IgD-negative memory B cell (primary cell): ENCODE results near the gene EFNB2. TPM values are rescaled to one million over a fixed set of nuclear protein-coding genes. Genes with fewer than 3 reads are reported as not detected.

Source experiments
- H3K27ac Mint-ChIP-seq, 3 donors: one replicate each; pipeline ENCODE4 v1.8.0; 2020 to 2022; ENCODE audit warnings: mild to moderate bottlenecking in 3 of 3, mixed read lengths in 3 of 3, moderate library complexity in 1 of 3
- H3K27me3 Mint-ChIP-seq: one replicate; pipeline ENCODE4 v1.8.0; 2021; ENCODE audit warnings: mixed read lengths
- H3K36me3 Mint-ChIP-seq: one replicate; pipeline ENCODE4 v1.8.0; 2020; ENCODE audit warnings: mild to moderate bottlenecking, mixed read lengths
- H3K4me1 Mint-ChIP-seq, 3 donors: one replicate each; pipeline ENCODE4 v1.8.0; 2020 to 2022; ENCODE audit warnings: mixed read lengths in 3 of 3, mild to moderate bottlenecking in 1 of 3
- H3K4me3 Mint-ChIP-seq, 4 donors: one replicate each; pipeline ENCODE4 v1.8.0; 2020 to 2022; ENCODE audit warnings: mild to moderate bottlenecking in 4 of 4, mixed read lengths in 4 of 4, moderate library complexity in 3 of 4
- H3K9me3 Mint-ChIP-seq, 3 donors: one replicate each; pipeline ENCODE4 v1.8.0; 2020 to 2021; ENCODE audit warnings: mixed read lengths in 3 of 3, mild to moderate bottlenecking in 1 of 3
- polyA plus RNA-seq: library from polyadenylated mRNA; unstranded; fragments of 300-500 nt; fragmentation: Illumina TruSeq; gene quantifications from one replicate; pipeline ENCODE4 v1.2.3, GENCODE V29; 2021

Gene EFNB2
- polyA plus RNA-seq, 1 donor from 2014 or later: 0.10 TPM

DNA sequence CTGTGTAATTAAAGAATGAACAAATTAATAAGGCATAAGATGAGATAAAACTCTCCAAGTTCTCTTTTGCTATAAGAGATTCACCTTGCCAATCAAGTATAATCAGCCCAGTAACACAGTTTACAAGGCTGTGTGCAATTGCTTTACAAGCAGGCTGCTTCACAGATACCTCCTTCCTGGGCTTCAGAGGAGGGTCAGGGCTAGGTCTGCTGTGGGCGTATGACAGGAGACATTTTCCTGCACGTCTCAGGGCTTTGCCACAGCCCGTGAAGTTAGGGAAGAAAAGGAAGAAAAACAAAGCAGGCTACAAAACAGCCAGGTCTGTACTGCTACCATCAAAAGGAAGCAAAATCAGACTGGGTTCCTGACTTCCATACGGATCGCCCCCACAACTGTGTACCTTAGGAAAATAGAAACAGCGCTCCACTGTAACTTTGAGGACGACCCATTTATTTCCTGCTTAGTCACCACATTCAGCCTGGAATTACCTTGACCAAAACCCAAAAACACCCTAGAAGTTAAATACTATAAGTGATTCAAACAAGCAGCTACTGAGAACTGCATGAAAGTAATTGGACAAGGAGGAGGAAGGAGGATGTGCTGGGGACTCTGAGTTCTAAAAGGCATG is 12.4 kb downstream of the EFNB2 start:
- no peak overlapping the region for H3K4me3 Mint-ChIP-seq
- H3K36me3 Mint-ChIP-seq: no peaks in the 10 kb centered on the region
- no peak overlapping the region for H3K27ac Mint-ChIP-seq
- H3K9me3 Mint-ChIP-seq: no peaks in the 10 kb centered on the region
- H3K27me3 Mint-ChIP-seq: peaks cover 7% of the 10 kb centered on the region
- H3K4me1 Mint-ChIP-seq: no peaks in the 10 kb centered on the region

- H3K9me3 Mint-ChIP-seq: no peaks in the 10 kb centered on the region
- no peak overlapping the region for H3K4me3 Mint-ChIP-seq
Measured at GRCh38 chr13:106522112-106522705, 13.3 kb downstream of the EFNB2 start.

GRCh38 chr13:106521095-106521799 is 14.2 kb downstream of the EFNB2 start:
- Mint-ChIP-seq H3K27me3 (peaks cover 7% of the 10 kb centered on the region), H3K36me3 (no peaks in the 10 kb centered on the region), H3K4me3 (no peak overlapping the region), H3K27ac (no peak overlapping the region), H3K9me3 (no peaks in the 10 kb centered on the region), H3K4me1 (no peaks in the 10 kb centered on the region)

More at GRCh38 chr13:106522112-106522705, 13.3 kb downstream of the EFNB2 start:
- Mint-ChIP-seq H3K36me3 (no peaks in the 10 kb centered on the region), H3K27me3 (peaks cover 7% of the 10 kb centered on the region), H3K27ac (no peak overlapping the region), H3K4me1 (no peaks in the 10 kb centered on the region)

GRCh38 chr13:106520251-106521054 is 15.0 kb downstream of the EFNB2 start:
- no peak overlapping the region for H3K4me3 Mint-ChIP-seq
- H3K9me3 Mint-ChIP-seq: no peaks in the 10 kb centered on the region
- H3K4me1 Mint-ChIP-seq: no peaks in the 10 kb centered on the region
- no peaks in the 10 kb centered on the region for H3K36me3 Mint-ChIP-seq
- H3K27me3 Mint-ChIP-seq: peaks cover 4% of the 10 kb centered on the region
- H3K27ac Mint-ChIP-seq: no peak overlapping the region

DNA sequence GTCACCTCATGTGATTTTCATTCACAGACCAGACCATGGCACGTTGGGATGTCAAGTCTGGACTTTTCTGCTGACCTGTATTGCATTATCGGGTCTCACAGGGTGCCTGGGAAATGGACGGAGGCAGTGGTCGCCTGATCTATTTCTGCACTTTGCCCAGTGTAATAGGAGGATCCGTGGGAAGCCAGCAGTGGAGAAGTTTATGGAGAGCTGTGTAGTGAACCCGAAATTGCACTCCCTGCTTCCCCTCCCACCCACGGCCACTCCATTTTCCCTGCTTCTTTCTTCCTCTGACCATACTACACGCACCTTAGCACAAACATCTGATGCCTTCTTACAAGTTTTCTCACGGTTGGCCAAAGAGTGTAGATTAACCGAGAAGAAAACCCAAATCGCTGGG is 16.9 kb downstream of the EFNB2 start:
- Mint-ChIP-seq H3K27ac (no peak overlapping the region), H3K36me3 (no peaks in the 10 kb centered on the region), H3K9me3 (no peaks in the 10 kb centered on the region), H3K27me3 (peaks cover 6% of the 10 kb centered on the region), H3K4me3 (no peak overlapping the region), H3K4me1 (no peaks in the 10 kb centered on the region)

DNA sequence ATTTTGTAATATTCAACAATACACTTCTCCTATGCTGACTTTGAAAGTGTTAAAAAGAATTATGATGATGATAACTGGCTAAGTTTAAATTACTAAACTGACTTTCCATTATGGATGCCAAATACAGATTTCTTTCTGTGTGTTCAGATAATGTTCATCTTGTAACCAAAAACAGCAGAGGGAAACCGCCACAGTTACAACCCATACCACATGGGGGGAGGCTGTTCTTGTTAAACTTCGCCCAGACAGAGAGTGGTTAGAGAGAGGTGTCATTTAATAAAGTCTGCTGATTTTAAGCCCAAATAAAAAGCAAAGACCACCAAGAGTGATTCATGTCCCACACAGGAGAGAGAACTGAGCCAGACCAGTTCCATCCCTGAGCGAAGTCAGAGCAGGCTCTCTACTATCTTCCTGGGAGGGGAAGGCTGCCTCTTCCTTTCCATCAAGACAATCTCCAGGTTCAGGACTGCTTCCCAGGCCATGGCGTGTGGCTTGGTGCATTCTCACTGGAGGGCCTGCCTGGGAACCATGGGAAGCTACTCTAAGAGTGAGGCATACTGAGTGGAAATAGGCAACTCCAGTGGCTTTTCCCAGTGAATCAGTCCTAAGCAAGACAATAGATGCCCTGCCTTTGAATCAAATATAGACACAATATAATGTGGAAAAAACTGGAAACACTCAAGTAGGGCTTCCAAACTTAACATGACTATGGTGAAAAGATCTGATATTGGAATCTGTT is 18.2 kb downstream of the EFNB2 start:
- Mint-ChIP-seq H3K27ac (no peak overlapping the region), H3K27me3 (peaks cover 8% of the 10 kb centered on the region), H3K4me1 (no peaks in the 10 kb centered on the region), H3K9me3 (no peaks in the 10 kb centered on the region), H3K4me3 (no peak overlapping the region), H3K36me3 (no peaks in the 10 kb centered on the region)

DNA sequence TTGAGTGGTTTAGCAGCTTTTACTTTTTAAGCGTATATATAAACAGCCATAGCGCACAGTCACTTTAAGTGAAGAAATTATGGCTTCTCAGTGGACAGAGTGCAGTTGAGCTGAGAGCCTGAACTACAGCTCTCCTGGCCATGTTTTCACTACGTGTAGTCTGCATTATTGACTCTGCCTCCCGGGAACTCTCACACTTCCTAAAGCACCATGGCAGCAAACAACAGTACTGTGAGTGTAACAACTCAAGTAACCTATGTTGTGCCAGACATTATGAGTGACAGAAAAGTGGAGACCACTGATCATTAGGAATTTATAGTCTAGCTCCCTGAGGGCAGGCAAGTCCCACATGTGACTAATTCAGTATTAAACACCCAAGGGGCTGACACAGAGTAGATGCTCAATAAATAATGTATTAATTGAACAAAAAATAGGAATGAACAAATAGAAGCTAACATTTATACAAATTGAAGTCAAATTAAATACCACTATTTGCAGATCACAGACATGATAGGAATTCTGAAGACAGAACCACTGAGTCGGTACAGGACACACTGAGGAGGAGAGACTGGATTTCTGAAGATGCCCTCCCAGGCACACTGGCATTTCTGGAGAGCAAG is 19.7 kb downstream of the EFNB2 start:
- Mint-ChIP-seq H3K9me3 (no peaks in the 10 kb centered on the region), H3K4me3 (no peak overlapping the region), H3K4me1 (no peaks in the 10 kb centered on the region), H3K27me3 (peaks cover 4% of the 10 kb centered on the region), H3K27ac (peak overlapping the region in 1 of 3 donors; percentile 17), H3K36me3 (no peaks in the 10 kb centered on the region)

- H3K9me3 Mint-ChIP-seq: no peaks in the 10 kb centered on the region
- H3K4me1 Mint-ChIP-seq: no peaks in the 10 kb centered on the region
- H3K4me3 Mint-ChIP-seq: no peak overlapping the region
- H3K36me3 Mint-ChIP-seq: no peaks in the 10 kb centered on the region
- peaks cover 4% of the 10 kb centered on the region for H3K27me3 Mint-ChIP-seq
- H3K27ac Mint-ChIP-seq: no peak overlapping the region
Measured at GRCh38 chr13:106514928-106515634, 20.4 kb downstream of the EFNB2 start.

DNA sequence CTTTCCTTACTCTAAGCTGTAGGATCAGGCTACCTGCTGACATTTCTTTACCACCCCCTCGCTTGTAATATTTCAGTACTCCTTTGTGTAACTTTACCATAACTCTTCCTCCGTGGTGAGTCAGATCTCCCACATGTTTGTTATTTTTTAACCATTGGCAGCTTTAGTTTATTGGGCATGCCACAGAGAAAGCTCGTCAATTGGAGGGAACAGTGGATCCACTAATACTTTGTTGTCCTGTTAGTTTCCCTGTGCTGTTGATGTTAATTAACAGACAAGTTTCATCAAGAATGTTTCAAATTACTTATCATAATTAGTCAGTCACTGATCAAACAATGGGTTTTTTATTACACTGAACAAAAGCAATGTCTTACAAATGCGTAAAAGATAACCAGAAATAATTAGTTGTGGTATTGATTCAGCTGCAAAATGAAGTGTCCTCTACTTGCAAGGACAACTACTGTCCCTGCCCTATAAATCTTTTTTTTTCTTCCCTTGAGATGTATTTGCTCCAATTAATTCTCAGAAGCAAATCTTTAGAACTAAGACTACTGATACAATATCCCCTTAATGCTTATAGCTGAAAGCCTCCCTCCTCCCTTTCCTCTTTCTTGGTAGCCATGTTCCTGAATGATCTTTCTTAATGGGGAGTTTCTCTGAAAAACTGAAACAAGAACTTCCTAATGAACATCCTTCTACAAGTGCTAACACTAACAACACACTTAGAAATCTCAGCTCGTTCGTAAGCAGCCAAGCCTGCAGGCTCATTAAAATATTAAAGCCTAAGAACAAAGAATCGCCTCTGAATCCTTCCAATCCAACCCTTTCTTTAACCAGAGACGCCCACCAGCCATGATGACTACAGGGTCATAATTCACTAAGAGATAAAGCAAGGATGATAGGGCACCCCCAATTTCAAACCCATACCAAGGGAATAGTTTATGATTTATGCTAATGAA is 22.2 kb downstream of the EFNB2 start:
- Mint-ChIP-seq H3K36me3 (no peaks in the 10 kb centered on the region), H3K9me3 (no peaks in the 10 kb centered on the region), H3K4me1 (no peaks in the 10 kb centered on the region), H3K4me3 (no peak overlapping the region), H3K27ac (no peak overlapping the region), H3K27me3 (peaks cover 4% of the 10 kb centered on the region)

GRCh38 chr13:106507560-106508274 is 27.7 kb downstream of the EFNB2 start:
- Mint-ChIP-seq H3K27me3 (peaks cover 2% of the 10 kb centered on the region), H3K4me1 (no peaks in the 10 kb centered on the region), H3K27ac (no peak overlapping the region), H3K9me3 (no peaks in the 10 kb centered on the region), H3K4me3 (no peak overlapping the region), H3K36me3 (peaks cover 1% of the 10 kb centered on the region)

- H3K27ac Mint-ChIP-seq: no peak overlapping the region
- no peaks in the 10 kb centered on the region for H3K4me1 Mint-ChIP-seq
- peaks cover 7% of the 10 kb centered on the region for H3K27me3 Mint-ChIP-seq
- peaks cover 1% of the 10 kb centered on the region for H3K36me3 Mint-ChIP-seq
- no peak overlapping the region for H3K4me3 Mint-ChIP-seq
- no peaks in the 10 kb centered on the region for H3K9me3 Mint-ChIP-seq
Measured at GRCh38 chr13:106506286-106506685, 29.2 kb downstream of the EFNB2 start.

DNA sequence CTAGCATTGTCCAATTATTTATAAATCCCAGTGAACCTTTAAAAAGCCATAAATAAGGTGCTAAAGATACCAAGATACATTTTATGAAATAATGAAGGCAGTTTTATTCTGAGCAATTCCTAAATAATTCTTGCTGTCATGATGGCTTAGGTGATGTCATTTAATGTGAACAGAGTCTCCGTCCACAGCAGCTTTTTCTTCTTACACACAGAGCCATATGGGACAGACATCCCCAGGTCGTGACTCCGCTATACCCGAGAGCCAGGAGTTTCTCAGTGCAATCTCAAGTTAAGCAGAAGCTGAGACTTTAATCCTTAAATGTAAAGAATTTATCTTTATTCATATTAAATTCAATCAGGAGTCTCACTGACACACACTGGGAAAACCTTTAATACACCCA is 29.7 kb downstream of the EFNB2 start:
- Mint-ChIP-seq H3K27ac (no peak overlapping the region), H3K27me3 (peaks cover 7% of the 10 kb centered on the region), H3K4me1 (no peaks in the 10 kb centered on the region), H3K36me3 (peaks cover 1% of the 10 kb centered on the region), H3K9me3 (no peaks in the 10 kb centered on the region), H3K4me3 (no peak overlapping the region)
